Tibial artery (tissue), 4 donors: ENCODE data around the gene PATJ.

Source experiments
- DNase-seq, 2 donors: peaks; one replicate each; pipeline ENCODE4 v3.0.0-alpha.2; 2019
- H3K27ac ChIP-seq, 2 donors: fragments of 200-600 bp; sonication (generic) in 1 of 2; 1 replicate in 1 of 2; 2 replicates in 1 of 2; pipeline ENCODE4 v1.5.1; 2018 to 2019; ENCODE audit warnings: mild to moderate bottlenecking in 1 of 2
- H3K27me3 ChIP-seq, 2 donors: fragments of 200-600 bp; sonication (generic) in 1 of 2; one replicate each; pipeline versions ENCODE4 v1.5.1 to v1.6.0; 2016 to 2019
- H3K36me3 ChIP-seq, 3 donors: fragments of 200-600 bp; sonication (generic) in 2 of 3; one replicate each; pipeline ENCODE4 v1.5.1; 2016 to 2019; ENCODE audit warnings: mild to moderate bottlenecking in 2 of 3
- H3K4me1 ChIP-seq, 4 donors: fragments of 200-600 bp; sonication (generic) in 2 of 4; 1 replicate in 3 of 4; 2 replicates in 1 of 4; pipeline ENCODE4 v1.5.1; 2016 to 2019
- H3K4me3 ChIP-seq, 2 donors: fragments of 200-600 bp; sonication (generic) in 1 of 2; 1 replicate in 1 of 2; 2 replicates in 1 of 2; pipeline ENCODE4 v1.5.1; 2018 to 2019; ENCODE audit warnings: mild to moderate bottlenecking in 2 of 2
- H3K9me3 ChIP-seq, 3 donors: fragments of 200-600 bp; sonication (generic) in 1 of 3; one replicate each; pipeline ENCODE4 v1.5.1; 2016 to 2019
- intact Hi-C: fragments of 100-400 bp; cut with DNase I; formaldehyde crosslinking; loops from one replicate; pipeline ENCODE4 v1.15.0; 2023; ENCODE audit warnings: low total_unique reads
- TF ChIP-seq, protein P1 (sequence below), 2 experiments: fragments of 200-600 bp in 1 of 2; fragments of 450-650 bp in 1 of 2; IDR thresholded peaks; one replicate each; pipeline ENCODE4 v1.5.1; 2017 to 2019; ENCODE audit warnings: antibody characterized with exemption in 2 of 2, mild to moderate bottlenecking in 1 of 2, moderate library complexity in 1 of 2

PATJ gene

DNA sequence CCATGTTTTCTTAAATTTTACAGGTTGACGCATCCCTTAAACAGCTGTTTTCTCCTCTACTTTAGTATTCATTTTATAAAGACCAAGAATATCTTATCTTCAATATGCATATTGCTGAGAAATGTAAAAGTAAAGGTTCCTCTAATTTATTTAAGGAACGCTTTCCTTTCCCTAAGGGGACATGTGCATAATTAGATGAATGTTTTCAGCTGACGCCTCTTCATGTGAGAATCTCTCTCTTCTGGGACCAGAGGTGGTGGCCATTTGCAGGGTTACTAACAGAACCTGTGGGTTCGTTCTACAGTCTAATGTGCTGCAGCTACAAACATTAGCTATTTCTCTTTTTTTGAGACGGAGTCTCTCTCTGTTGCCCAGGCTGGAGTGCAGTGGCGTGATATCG lies 304.6 kb downstream of the PATJ start:
- H3K27ac ChIP-seq: no peak overlapping the region
- H3K4me1 ChIP-seq: no peaks in the 10 kb centered on the region
- H3K4me3 ChIP-seq: no peak overlapping the region
- peaks cover 0 to 22% (median 4%) of the 10 kb centered on the region in 3 donors for H3K36me3 ChIP-seq
- intact Hi-C loops: no loop called here
- H3K9me3 ChIP-seq: no peaks in the 10 kb centered on the region
- TF ChIP-seq, protein P1, sequence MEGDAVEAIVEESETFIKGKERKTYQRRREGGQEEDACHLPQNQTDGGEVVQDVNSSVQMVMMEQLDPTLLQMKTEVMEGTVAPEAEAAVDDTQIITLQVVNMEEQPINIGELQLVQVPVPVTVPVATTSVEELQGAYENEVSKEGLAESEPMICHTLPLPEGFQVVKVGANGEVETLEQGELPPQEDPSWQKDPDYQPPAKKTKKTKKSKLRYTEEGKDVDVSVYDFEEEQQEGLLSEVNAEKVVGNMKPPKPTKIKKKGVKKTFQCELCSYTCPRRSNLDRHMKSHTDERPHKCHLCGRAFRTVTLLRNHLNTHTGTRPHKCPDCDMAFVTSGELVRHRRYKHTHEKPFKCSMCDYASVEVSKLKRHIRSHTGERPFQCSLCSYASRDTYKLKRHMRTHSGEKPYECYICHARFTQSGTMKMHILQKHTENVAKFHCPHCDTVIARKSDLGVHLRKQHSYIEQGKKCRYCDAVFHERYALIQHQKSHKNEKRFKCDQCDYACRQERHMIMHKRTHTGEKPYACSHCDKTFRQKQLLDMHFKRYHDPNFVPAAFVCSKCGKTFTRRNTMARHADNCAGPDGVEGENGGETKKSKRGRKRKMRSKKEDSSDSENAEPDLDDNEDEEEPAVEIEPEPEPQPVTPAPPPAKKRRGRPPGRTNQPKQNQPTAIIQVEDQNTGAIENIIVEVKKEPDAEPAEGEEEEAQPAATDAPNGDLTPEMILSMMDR (IDR thresholded peaks at IDR 0.05): no peak
- no peak for DNase-seq
- H3K27me3 ChIP-seq: no peaks in the 10 kb centered on the region

GRCh38 chr1:62050165-62050564 lies 307.9 kb downstream of the PATJ start:
- Histone ChIP-seq H3K9me3 (no peaks in the 10 kb centered on the region), H3K27me3 (no peaks in the 10 kb centered on the region), H3K27ac (no peak overlapping the region), H3K4me1 (peaks cover 0 to 8% (median 0%) of the 10 kb centered on the region in 4 donors), H3K4me3 (no peak overlapping the region), H3K36me3 (peaks cover 0 to 32% (median 4%) of the 10 kb centered on the region in 3 donors)
- intact Hi-C loops: no loop called here
- TF ChIP-seq, protein P1 (IDR thresholded peaks at IDR 0.05): no peak
- DNase-seq: no peak

DNA sequence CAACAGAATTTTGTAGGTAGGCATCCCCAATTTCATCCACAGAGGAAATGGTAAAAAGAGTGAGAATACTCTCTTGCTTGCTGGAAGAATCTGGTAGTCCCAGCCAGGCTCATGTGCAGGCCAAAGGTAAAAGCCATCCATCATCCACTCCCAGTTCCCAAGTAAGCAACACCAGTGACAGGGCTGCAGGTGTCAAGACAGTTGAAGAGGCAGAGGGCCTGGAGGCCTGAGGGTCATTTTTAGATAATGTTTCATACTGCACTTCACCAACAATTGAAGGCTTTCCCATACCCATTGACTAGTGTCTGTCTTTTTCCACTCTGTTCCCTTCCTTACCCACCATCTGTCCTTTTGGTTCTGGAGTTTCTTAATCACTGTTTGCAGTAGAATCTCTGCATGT lies 310.7 kb downstream of the PATJ start:
- TF ChIP-seq, protein P1 (IDR thresholded peaks at IDR 0.05): no peak
- Histone ChIP-seq H3K9me3 (no peaks in the 10 kb centered on the region), H3K36me3 (peaks cover 0 to 27% (median 4%) of the 10 kb centered on the region in 3 donors), H3K27ac (no peak overlapping the region), H3K27me3 (no peaks in the 10 kb centered on the region), H3K4me3 (no peak overlapping the region), H3K4me1 (peaks cover 0 to 8% (median 0%) of the 10 kb centered on the region in 4 donors)
- no peak for DNase-seq
- intact Hi-C loops: no loop called here

- no peaks in the 10 kb centered on the region for H3K9me3 ChIP-seq
- DNase-seq: no peak
- no peak overlapping the region for H3K27ac ChIP-seq
- intact Hi-C loops: no loop called here
- peaks cover 0 to 27% (median 4%) of the 10 kb centered on the region in 3 donors for H3K36me3 ChIP-seq
- no peak overlapping the region for H3K4me3 ChIP-seq
- H3K27me3 ChIP-seq: no peaks in the 10 kb centered on the region
- peaks cover 0 to 8% (median 0%) of the 10 kb centered on the region in 4 donors for H3K4me1 ChIP-seq
- TF ChIP-seq, protein P1 (IDR thresholded peaks at IDR 0.05): no peak
These were observed 311.9 kb downstream of the PATJ start for GRCh38 chr1:62054188-62054587.

- TF ChIP-seq, protein P1 (IDR thresholded peaks at IDR 0.05): no peak
These were observed 314.9 kb downstream of the PATJ start for GRCh38 chr1:62057230-62057629.

More at GRCh38 chr1:62057230-62057629, 314.9 kb downstream of the PATJ start:
- peaks cover 0 to 8% (median 0%) of the 10 kb centered on the region in 4 donors for H3K4me1 ChIP-seq
- peaks cover 0 to 21% (median 0%) of the 10 kb centered on the region in 3 donors for H3K36me3 ChIP-seq
- H3K9me3 ChIP-seq: no peaks in the 10 kb centered on the region
- DNase-seq: no peak
- intact Hi-C loops: no loop called here
- no peak overlapping the region for H3K27ac ChIP-seq
- no peak overlapping the region for H3K4me3 ChIP-seq
- H3K27me3 ChIP-seq: no peaks in the 10 kb centered on the region
